GM23338 (cell line): Measurements from ENCODE around the gene MYBPC2. TPM values are rescaled to one million over a fixed set of nuclear protein-coding genes. Genes with fewer than 3 reads are reported as not detected.

Source experiments
- ATAC-seq: fragments of 200-7000 bp; cut with Tn5 transposase; 3 replicates; pipeline ENCODE4 v1.9.1; 2020
- DNase-seq: peaks from one replicate; pipeline ENCODE4 v3.0.0-alpha.2; 2015; ENCODE audit warnings: low spot score
- H2AFZ ChIP-seq: fragments of 200-600 bp; sonication (generic); 2 replicates; pipeline ENCODE4 v1.8.0; 2016; ENCODE audit warnings: antibody characterized with exemption, mild to moderate bottlenecking, moderate library complexity
- H3F3A ChIP-seq: fragments of 200-600 bp; sonication (generic); replicated peaks from 2 replicates; pipeline ENCODE4 v1.8.0; 2017; ENCODE audit warnings: antibody characterized with exemption, mixed run types, low read depth
- H3K27ac ChIP-seq: fragments of 200-600 bp; sonication (generic); 2 replicates; pipeline ENCODE4 v1.6.1; 2016; ENCODE audit warnings: low read depth
- H3K27me3 ChIP-seq: fragments of 200-600 bp; sonication (generic); 2 replicates; pipeline ENCODE4 v1.8.0; 2016; ENCODE audit warnings: mild to moderate bottlenecking, mixed run types, moderate library complexity; ENCODE audit not compliant: insufficient read depth
- H3K36me3 ChIP-seq: fragments of 200-600 bp; sonication (generic); 2 replicates; pipeline ENCODE4 v1.8.0; 2016; ENCODE audit warnings: mild to moderate bottlenecking; ENCODE audit not compliant: insufficient read depth
- H3K4me1 ChIP-seq: fragments of 200-600 bp; sonication (generic); 2 replicates; pipeline ENCODE4 v1.8.0; 2016; ENCODE audit warnings: mild to moderate bottlenecking, moderate library complexity; ENCODE audit not compliant: insufficient read depth
- H3K4me2 ChIP-seq: fragments of 200-600 bp; sonication (generic); 2 replicates; pipeline ENCODE4 v1.7.1; 2017; ENCODE audit warnings: mixed run types
- H3K4me3 ChIP-seq: fragments of 200-600 bp; sonication (generic); 2 replicates; pipeline ENCODE4 v1.6.1; 2016; ENCODE audit warnings: mixed run types
- H3K79me2 ChIP-seq: fragments of 200-600 bp; sonication (generic); replicated peaks from 2 replicates; pipeline ENCODE4 v1.8.0; 2017; ENCODE audit warnings: mild to moderate bottlenecking; ENCODE audit not compliant: insufficient read depth
- H3K9me2 ChIP-seq: fragments of 200-600 bp; sonication (generic); 2 replicates; pipeline ENCODE4 v1.8.0; 2017; ENCODE audit not compliant: insufficient read depth
- H4K20me1 ChIP-seq: fragments of 200-600 bp; sonication (generic); replicated peaks from 2 replicates; pipeline ENCODE4 v1.8.0; 2017; ENCODE audit warnings: mild to moderate bottlenecking; ENCODE audit not compliant: insufficient read depth
- H3K27ac Mint-ChIP-seq: 2 replicates; pipeline ENCODE4 v1.8.0; 2020; ENCODE audit warnings: inconsistent platforms, mild to moderate bottlenecking, moderate library complexity, mixed read lengths
- H3K27me3 Mint-ChIP-seq: 3 replicates; pipeline ENCODE4 v1.8.0; 2022; ENCODE audit warnings: low read depth, mild to moderate bottlenecking, moderate library complexity, mixed read lengths, inconsistent platforms; ENCODE audit not compliant: insufficient read depth, poor library complexity
- H3K36me3 Mint-ChIP-seq: 3 replicates; pipeline ENCODE4 v1.8.0; 2021; ENCODE audit warnings: low read depth, mild to moderate bottlenecking, inconsistent platforms, moderate library complexity, mixed read lengths
- H3K4me1 Mint-ChIP-seq: 3 replicates; pipeline ENCODE4 v1.8.0; 2020; ENCODE audit warnings: mild to moderate bottlenecking, inconsistent platforms, mixed read lengths
- H3K4me3 Mint-ChIP-seq: 3 replicates; pipeline ENCODE4 v1.8.0; 2021; ENCODE audit warnings: moderate library complexity, mild to moderate bottlenecking, inconsistent platforms, mixed read lengths
- H3K9me3 Mint-ChIP-seq: 3 replicates; pipeline ENCODE4 v1.8.0; 2020; ENCODE audit warnings: moderate library complexity, mild to moderate bottlenecking, inconsistent platforms, mixed read lengths
- CREB1 ChIP-seq: fragments of 250-450 bp; sonication (Bioruptor Pico); IDR thresholded peaks from 2 replicates; pipeline ENCODE4 v1.5.0; 2020; ENCODE audit warnings: low read depth, mild to moderate bottlenecking, moderate library complexity
- EZH2 ChIP-seq: fragments of 200-600 bp; sonication (generic); IDR thresholded peaks from one replicate; pipeline ENCODE4 v1.8.0; 2017; ENCODE audit warnings: antibody characterized with exemption, mild to moderate bottlenecking, low read depth; ENCODE audit not compliant: unreplicated experiment
- EZH2phosphoT487 ChIP-seq: fragments of 200-600 bp; sonication (generic); IDR thresholded peaks from one replicate; pipeline ENCODE4 v1.8.1; 2018; ENCODE audit warnings: antibody characterized with exemption; ENCODE audit not compliant: unreplicated experiment
- JUNB ChIP-seq: IDR thresholded peaks from one replicate; pipeline ENCODE4 v1.6.1; 2016; ENCODE audit warnings: antibody characterized with exemption; ENCODE audit not compliant: unreplicated experiment
- NANOG ChIP-seq: IDR thresholded peaks from 2 replicates; pipeline ENCODE4 v1.6.1; 2016; ENCODE audit warnings: antibody characterized with exemption, borderline replicate concordance
- POLR2AphosphoS5 ChIP-seq: IDR thresholded peaks from 2 replicates; pipeline ENCODE4 v1.6.1; 2016; ENCODE audit warnings: antibody characterized with exemption, low read depth
- STAT1 ChIP-seq: IDR thresholded peaks from one replicate; pipeline ENCODE4 v1.6.1; 2016; ENCODE audit warnings: antibody characterized with exemption; ENCODE audit not compliant: unreplicated experiment
- ZNF114 ChIP-seq: fragments of 250-450 bp; sonication (Bioruptor Pico); IDR thresholded peaks from 2 replicates; pipeline ENCODE4 v1.5.0; 2020; ENCODE audit warnings: mild to moderate bottlenecking, moderate library complexity
- ZNF331 ChIP-seq: fragments of 250-450 bp; sonication (Bioruptor Pico); IDR thresholded peaks from 2 replicates; pipeline ENCODE4 v1.5.0; 2020; ENCODE audit warnings: low read depth, mild to moderate bottlenecking, moderate library complexity
- polyA plus RNA-seq: library from polyadenylated mRNA; unstranded; fragments of >200 nt; fragmentation: Nextera tagmentation; extraction: Ambion mirVana; gene quantifications from 2 replicates; pipeline ENCODE4 v1.2.1, GENCODE V29; 2016
- total RNA-seq: library from RNA; depleted of rRNA; stranded (reverse); fragments of >200 nt; shearing (Covaris generic); gene quantifications from 2 replicates; pipeline ENCODE4 v1.2.3, GENCODE V29; 2014
- TF ChIP-seq, protein P1 (sequence below): fragments of 250-450 bp; sonication (Bioruptor Pico); IDR thresholded peaks from 2 replicates; pipeline ENCODE4 v1.5.0; 2020; ENCODE audit warnings: mild to moderate bottlenecking, moderate library complexity
- TF ChIP-seq, protein P2 (sequence below): IDR thresholded peaks from 2 replicates; pipeline ENCODE4 v1.6.1; 2016; ENCODE audit warnings: antibody characterized with exemption

The MYBPC2 gene
- total and polyA plus RNA-seq, 2 experiments from 2014 or later, result 4.2 to 5.9 TPM

GRCh38 chr19:50413531-50413930 lies 19.2 kb upstream of the MYBPC2 start:
- Histone ChIP-seq H3K9me2 (no peaks in the 10 kb centered on the region), H3F3A (peaks cover 4% of the 10 kb centered on the region), H3K27ac (no peak overlapping the region), H3K4me1 (peaks cover 7% of the 10 kb centered on the region; the same call in 1 of the 2 replicates), H2AFZ (no peak overlapping the region), H3K36me3 (no peaks in the 10 kb centered on the region; the same call in 1 of the 2 replicates), H3K27me3 (no peaks in the 10 kb centered on the region), H3K79me2 (no peaks in the 10 kb centered on the region), H4K20me1 (no peaks in the 10 kb centered on the region; the same call in 1 of the 2 replicates), H3K4me2 (no peak overlapping the region), H3K4me3 (no peak overlapping the region)
- Mint-ChIP-seq H3K4me3 (no peak overlapping the region), H3K27me3 (peaks cover 9% of the 10 kb centered on the region), H3K36me3 (peaks cover 47% of the 10 kb centered on the region), H3K9me3 (no peaks in the 10 kb centered on the region; the same call in 2 of the 3 replicates), H3K4me1 (peaks cover 9% of the 10 kb centered on the region; the same call in 2 of the 3 replicates), H3K27ac (no peak overlapping the region)
- no peak for TF ChIP-seq JUNB
- TF ChIP-seq CREB1, result no peak
- TF ChIP-seq NANOG, result no peak
- TF ChIP-seq ZNF114 (CRISPR knock-in tag), result no peak
- no peak for TF ChIP-seq ZNF331 (CRISPR knock-in tag)
- no peak for TF ChIP-seq EZH2
- TF ChIP-seq, protein P1, sequence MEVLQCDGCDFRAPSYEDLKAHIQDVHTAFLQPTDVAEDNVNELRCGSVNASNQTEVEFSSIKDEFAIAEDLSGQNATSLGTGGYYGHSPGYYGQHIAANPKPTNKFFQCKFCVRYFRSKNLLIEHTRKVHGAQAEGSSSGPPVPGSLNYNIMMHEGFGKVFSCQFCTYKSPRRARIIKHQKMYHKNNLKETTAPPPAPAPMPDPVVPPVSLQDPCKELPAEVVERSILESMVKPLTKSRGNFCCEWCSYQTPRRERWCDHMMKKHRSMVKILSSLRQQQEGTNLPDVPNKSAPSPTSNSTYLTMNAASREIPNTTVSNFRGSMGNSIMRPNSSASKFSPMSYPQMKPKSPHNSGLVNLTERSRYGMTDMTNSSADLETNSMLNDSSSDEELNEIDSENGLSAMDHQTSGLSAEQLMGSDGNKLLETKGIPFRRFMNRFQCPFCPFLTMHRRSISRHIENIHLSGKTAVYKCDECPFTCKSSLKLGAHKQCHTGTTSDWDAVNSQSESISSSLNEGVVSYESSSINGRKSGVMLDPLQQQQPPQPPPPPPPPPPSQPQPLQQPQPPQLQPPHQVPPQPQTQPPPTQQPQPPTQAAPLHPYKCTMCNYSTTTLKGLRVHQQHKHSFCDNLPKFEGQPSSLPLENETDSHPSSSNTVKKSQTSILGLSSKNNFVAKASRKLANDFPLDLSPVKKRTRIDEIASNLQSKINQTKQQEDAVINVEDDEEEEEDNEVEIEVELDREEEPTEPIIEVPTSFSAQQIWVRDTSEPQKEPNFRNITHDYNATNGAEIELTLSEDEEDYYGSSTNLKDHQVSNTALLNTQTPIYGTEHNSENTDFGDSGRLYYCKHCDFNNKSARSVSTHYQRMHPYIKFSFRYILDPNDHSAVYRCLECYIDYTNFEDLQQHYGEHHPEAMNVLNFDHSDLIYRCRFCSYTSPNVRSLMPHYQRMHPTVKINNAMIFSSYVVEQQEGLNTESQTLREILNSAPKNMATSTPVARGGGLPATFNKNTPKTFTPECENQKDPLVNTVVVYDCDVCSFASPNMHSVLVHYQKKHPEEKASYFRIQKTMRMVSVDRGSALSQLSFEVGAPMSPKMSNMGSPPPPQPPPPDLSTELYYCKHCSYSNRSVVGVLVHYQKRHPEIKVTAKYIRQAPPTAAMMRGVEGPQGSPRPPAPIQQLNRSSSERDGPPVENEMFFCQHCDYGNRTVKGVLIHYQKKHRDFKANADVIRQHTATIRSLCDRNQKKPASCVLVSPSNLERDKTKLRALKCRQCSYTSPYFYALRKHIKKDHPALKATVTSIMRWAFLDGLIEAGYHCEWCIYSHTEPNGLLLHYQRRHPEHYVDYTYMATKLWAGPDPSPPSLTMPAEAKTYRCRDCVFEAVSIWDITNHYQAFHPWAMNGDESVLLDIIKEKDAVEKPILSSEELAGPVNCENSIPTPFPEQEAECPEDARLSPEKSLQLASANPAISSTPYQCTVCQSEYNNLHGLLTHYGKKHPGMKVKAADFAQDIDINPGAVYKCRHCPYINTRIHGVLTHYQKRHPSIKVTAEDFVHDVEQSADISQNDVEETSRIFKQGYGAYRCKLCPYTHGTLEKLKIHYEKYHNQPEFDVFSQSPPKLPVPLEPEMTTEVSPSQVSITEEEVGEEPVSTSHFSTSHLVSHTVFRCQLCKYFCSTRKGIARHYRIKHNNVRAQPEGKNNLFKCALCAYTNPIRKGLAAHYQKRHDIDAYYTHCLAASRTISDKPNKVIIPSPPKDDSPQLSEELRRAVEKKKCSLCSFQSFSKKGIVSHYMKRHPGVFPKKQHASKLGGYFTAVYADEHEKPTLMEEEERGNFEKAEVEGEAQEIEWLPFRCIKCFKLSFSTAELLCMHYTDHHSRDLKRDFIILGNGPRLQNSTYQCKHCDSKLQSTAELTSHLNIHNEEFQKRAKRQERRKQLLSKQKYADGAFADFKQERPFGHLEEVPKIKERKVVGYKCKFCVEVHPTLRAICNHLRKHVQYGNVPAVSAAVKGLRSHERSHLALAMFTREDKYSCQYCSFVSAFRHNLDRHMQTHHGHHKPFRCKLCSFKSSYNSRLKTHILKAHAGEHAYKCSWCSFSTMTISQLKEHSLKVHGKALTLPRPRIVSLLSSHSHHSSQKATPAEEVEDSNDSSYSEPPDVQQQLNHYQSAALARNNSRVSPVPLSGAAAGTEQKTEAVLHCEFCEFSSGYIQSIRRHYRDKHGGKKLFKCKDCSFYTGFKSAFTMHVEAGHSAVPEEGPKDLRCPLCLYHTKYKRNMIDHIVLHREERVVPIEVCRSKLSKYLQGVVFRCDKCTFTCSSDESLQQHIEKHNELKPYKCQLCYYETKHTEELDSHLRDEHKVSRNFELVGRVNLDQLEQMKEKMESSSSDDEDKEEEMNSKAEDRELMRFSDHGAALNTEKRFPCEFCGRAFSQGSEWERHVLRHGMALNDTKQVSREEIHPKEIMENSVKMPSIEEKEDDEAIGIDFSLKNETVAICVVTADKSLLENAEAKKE (CRISPR knock-in tag), result no peak
- TF ChIP-seq POLR2AphosphoS5, result no peak
- TF ChIP-seq, protein P2, sequence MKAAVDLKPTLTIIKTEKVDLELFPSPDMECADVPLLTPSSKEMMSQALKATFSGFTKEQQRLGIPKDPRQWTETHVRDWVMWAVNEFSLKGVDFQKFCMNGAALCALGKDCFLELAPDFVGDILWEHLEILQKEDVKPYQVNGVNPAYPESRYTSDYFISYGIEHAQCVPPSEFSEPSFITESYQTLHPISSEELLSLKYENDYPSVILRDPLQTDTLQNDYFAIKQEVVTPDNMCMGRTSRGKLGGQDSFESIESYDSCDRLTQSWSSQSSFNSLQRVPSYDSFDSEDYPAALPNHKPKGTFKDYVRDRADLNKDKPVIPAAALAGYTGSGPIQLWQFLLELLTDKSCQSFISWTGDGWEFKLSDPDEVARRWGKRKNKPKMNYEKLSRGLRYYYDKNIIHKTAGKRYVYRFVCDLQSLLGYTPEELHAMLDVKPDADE, result no peak
- TF ChIP-seq EZH2phosphoT487, result no peak
- TF ChIP-seq STAT1, result no peak
- DNase-seq (no peak), ATAC-seq (no peak)
